Dermis microvascular lymphatic vessel endothelial cell (primary cell): Measurements from ENCODE around the gene EDNRA. TPM values are rescaled to one million over a fixed set of nuclear protein-coding genes. Genes with fewer than 3 reads are reported as not detected.

ENCODE experiments used
- DNase-seq, 2 donors: peaks; one replicate each; pipeline versions ENCODE4 v3.0.0 to v3.0.0-alpha.2; 2010; ENCODE audit warnings: low read depth in 2 of 2
- total RNA-seq: library from RNA; depleted of rRNA; stranded (reverse); fragments of >200 nt; gene quantifications from 2 replicates; pipeline ENCODE4 v1.2.1, GENCODE V29; 2014

The EDNRA gene
- total RNA-seq, 1 donor from 2014 or later = not detected

- DNase-seq = peak in 1 of 2 donors; percentile 28
These were observed 17.2 kb downstream of the EDNRA start for GRCh38 chr4:147498031-147498660.

GRCh38 chr4:147508346-147508745, 27.4 kb downstream of the EDNRA start:
- no peak for DNase-seq

GRCh38 chr4:147509386-147509785, 28.5 kb downstream of the EDNRA start:
- DNase-seq = no peak

- no peak for DNase-seq
These were observed 30.2 kb downstream of the EDNRA start for GRCh38 chr4:147510962-147511668.

GRCh38 chr4:147513091-147513490, 32.2 kb downstream of the EDNRA start:
- DNase-seq = no peak

- DNase-seq = no peak
These were observed 33.1 kb downstream of the EDNRA start for GRCh38 chr4:147513952-147514351.

GRCh38 chr4:147515220-147515936, 34.5 kb downstream of the EDNRA start:
- DNase-seq = no peak

GRCh38 chr4:147516133-147516532, 35.2 kb downstream of the EDNRA start:
- DNase-seq = no peak

GRCh38 chr4:147518086-147518485, 37.2 kb downstream of the EDNRA start:
- DNase-seq = no peak

- peak; percentile 60 to 79 for DNase-seq
These were observed 38.2 kb downstream of the EDNRA start for GRCh38 chr4:147518846-147519767.

- no peak for DNase-seq
These were observed 43.7 kb downstream of the EDNRA start for GRCh38 chr4:147524601-147525000.

GRCh38 chr4:147525494-147526271, 44.8 kb downstream of the EDNRA start:
- DNase-seq = no peak

- DNase-seq = no peak
These were observed 45.4 kb downstream of the EDNRA start for GRCh38 chr4:147526272-147526654.

- DNase-seq = no peak
These were observed 47.2 kb downstream of the EDNRA start for GRCh38 chr4:147528054-147528453.

GRCh38 chr4:147530134-147530533, 49.2 kb downstream of the EDNRA start:
- no peak for DNase-seq

GRCh38 chr4:147530723-147531122, 49.8 kb downstream of the EDNRA start:
- no peak for DNase-seq

- no peak for DNase-seq
These were observed 52.0 kb downstream of the EDNRA start for GRCh38 chr4:147532896-147533295.

GRCh38 chr4:147533331-147533730, 52.4 kb downstream of the EDNRA start:
- no peak for DNase-seq

- no peak for DNase-seq
These were observed 54.2 kb downstream of the EDNRA start for GRCh38 chr4:147535124-147535523.

GRCh38 chr4:147538711-147539110, 57.8 kb downstream of the EDNRA start:
- no peak for DNase-seq

GRCh38 chr4:147539959-147540358, 59.1 kb downstream of the EDNRA start:
- DNase-seq = no peak
